Measurements from ENCODE around the gene PKM. TPM values are rescaled to one million over a fixed set of nuclear protein-coding genes. Genes with fewer than 3 reads are reported as not detected.

Gene PKM
- total and polyA plus RNA-seq, 2 donors (not counting 1 experiment from before 2014, with no cell fraction given), result 1,892 to 2,521 TPM

GRCh38 chr15:72169236-72169920 is 61.6 kb downstream of the PKM start:
- no peaks in the 10 kb centered on the region for H3K79me2 ChIP-seq (ENCODE audit: control insufficient read depth, insufficient read depth, low read length)
- peaks cover 2% of the 10 kb centered on the region for H3K27me3 ChIP-seq (ENCODE audit: control insufficient read depth, insufficient read depth, low read length)
- H3K4me1 ChIP-seq (ENCODE audit: control insufficient read depth, extremely low read depth, insufficient read depth, low read length), result no peaks in the 10 kb centered on the region
- H3K4me3 ChIP-seq (replicated peaks in 1 of 4; ENCODE audit: control extremely low read depth in 1 of 4, insufficient read depth in 1 of 4, low read depth in 3 of 4, low read length in 4 of 4), result no peak overlapping the region
- H2AFZ ChIP-seq (ENCODE audit: low read length), result no peak overlapping the region
- H3K9ac ChIP-seq (ENCODE audit: insufficient read depth, low read length), result no peak overlapping the region
- no peaks in the 10 kb centered on the region for H3K36me3 ChIP-seq (ENCODE audit: control insufficient read depth, insufficient read depth, low read length)
- no peak overlapping the region for H3K27ac ChIP-seq (ENCODE audit: insufficient read depth, low read length)
- H4K20me1 ChIP-seq (ENCODE audit: control insufficient read depth, extremely low read depth, insufficient read depth, low read length), result no peaks in the 10 kb centered on the region
- TF ChIP-seq CTCF (conservative IDR thresholded peaks at IDR 0.05 in 1 of 2, IDR thresholded peaks at IDR 0.05 in 1 of 2; ENCODE audit: low read depth in 1 of 2, low read length in 2 of 2) (no peak), EZH2 (IDR thresholded peaks at IDR 0.05; ENCODE audit: low read length, missing control alignments) (no peak)
- H3K4me2 ChIP-seq (ENCODE audit: extremely low read depth, insufficient read depth, low read length), result no peak overlapping the region
- no peak for DNase-seq (ENCODE audit: low read depth in 2 of 2)
- H3K9me3 ChIP-seq (ENCODE audit: control insufficient read depth, insufficient read depth, low read depth, low read length), result no peaks in the 10 kb centered on the region

GRCh38 chr15:72168808-72169190 is 62.2 kb downstream of the PKM start:
- Histone ChIP-seq H3K79me2 (ENCODE audit: control insufficient read depth, insufficient read depth, low read length) (no peaks in the 10 kb centered on the region), H3K27me3 (ENCODE audit: control insufficient read depth, insufficient read depth, low read length) (peaks cover 2% of the 10 kb centered on the region), H3K4me2 (ENCODE audit: extremely low read depth, insufficient read depth, low read length) (no peak overlapping the region), H3K4me1 (ENCODE audit: control insufficient read depth, extremely low read depth, insufficient read depth, low read length) (no peaks in the 10 kb centered on the region), H2AFZ (ENCODE audit: low read length) (no peak overlapping the region), H3K4me3 (replicated peaks in 1 of 4; ENCODE audit: control extremely low read depth in 1 of 4, insufficient read depth in 1 of 4, low read depth in 3 of 4, low read length in 4 of 4) (no peak overlapping the region), H3K9me3 (ENCODE audit: control insufficient read depth, insufficient read depth, low read depth, low read length) (no peaks in the 10 kb centered on the region), H3K9ac (ENCODE audit: insufficient read depth, low read length) (no peak overlapping the region), H3K27ac (ENCODE audit: insufficient read depth, low read length) (no peak overlapping the region), H4K20me1 (ENCODE audit: control insufficient read depth, extremely low read depth, insufficient read depth, low read length) (no peaks in the 10 kb centered on the region), H3K36me3 (ENCODE audit: control insufficient read depth, insufficient read depth, low read length) (no peaks in the 10 kb centered on the region)
- no peak for TF ChIP-seq CTCF (conservative IDR thresholded peaks at IDR 0.05 in 1 of 2, IDR thresholded peaks at IDR 0.05 in 1 of 2; ENCODE audit: low read depth in 1 of 2, low read length in 2 of 2)
- no peak for TF ChIP-seq EZH2 (IDR thresholded peaks at IDR 0.05; ENCODE audit: low read length, missing control alignments)
- DNase-seq (ENCODE audit: low read depth in 2 of 2), result no peak

- TF ChIP-seq CTCF (conservative IDR thresholded peaks at IDR 0.05 in 1 of 2, IDR thresholded peaks at IDR 0.05 in 1 of 2; ENCODE audit: low read depth in 1 of 2, low read length in 2 of 2) (no peak), EZH2 (IDR thresholded peaks at IDR 0.05; ENCODE audit: low read length, missing control alignments) (no peak)
- Histone ChIP-seq H3K79me2 (ENCODE audit: control insufficient read depth, insufficient read depth, low read length) (no peaks in the 10 kb centered on the region), H4K20me1 (ENCODE audit: control insufficient read depth, extremely low read depth, insufficient read depth, low read length) (no peaks in the 10 kb centered on the region), H3K27me3 (ENCODE audit: control insufficient read depth, insufficient read depth, low read length) (peaks cover 3% of the 10 kb centered on the region), H3K4me2 (ENCODE audit: extremely low read depth, insufficient read depth, low read length) (no peak overlapping the region), H3K9ac (ENCODE audit: insufficient read depth, low read length) (no peak overlapping the region), H3K27ac (ENCODE audit: insufficient read depth, low read length) (no peak overlapping the region), H3K36me3 (ENCODE audit: control insufficient read depth, insufficient read depth, low read length) (no peaks in the 10 kb centered on the region), H3K4me3 (replicated peaks in 1 of 4; ENCODE audit: control extremely low read depth in 1 of 4, insufficient read depth in 1 of 4, low read depth in 3 of 4, low read length in 4 of 4) (no peak overlapping the region), H2AFZ (ENCODE audit: low read length) (no peak overlapping the region), H3K9me3 (ENCODE audit: control insufficient read depth, insufficient read depth, low read depth, low read length) (no peaks in the 10 kb centered on the region), H3K4me1 (ENCODE audit: control insufficient read depth, extremely low read depth, insufficient read depth, low read length) (no peaks in the 10 kb centered on the region)
- DNase-seq (ENCODE audit: low read depth in 2 of 2), result peak; percentile 15 to 54
These were observed 62.7 kb downstream of the PKM start for GRCh38 chr15:72168131-72168807.
